Astrocyte (in vitro differentiated cells and primary cell): ENCODE data around the gene MED15. TPM values are rescaled to one million over a fixed set of nuclear protein-coding genes. Genes with fewer than 3 reads are reported as not detected.

Source experiments
- DNase-seq: peaks from one replicate; pipeline ENCODE4 v3.0.0-alpha.2; 2010; ENCODE audit warnings: low read depth
- FAIRE-seq: peaks from 2 replicates; lab custom pipeline; 2011; peaks lifted over from hg19 to GRCh38; lab: Jason Lieb, UNC
- H2AFZ ChIP-seq: 2 replicates; pipeline ENCODE4 v1.6.0; 2012; ENCODE audit warnings: low read depth, low read length, inconsistent platforms
- H3K27ac ChIP-seq: 2 replicates; pipeline ENCODE4 v1.5.1; 2011; ENCODE audit warnings: low read depth, low read length, inconsistent platforms
- H3K27me3 ChIP-seq: 2 replicates; pipeline ENCODE4 v1.6.0; 2011; ENCODE audit warnings: low read length, inconsistent platforms; ENCODE audit not compliant: insufficient read depth
- H3K36me3 ChIP-seq: 2 replicates; pipeline ENCODE4 v1.5.1; 2011; ENCODE audit warnings: low read length, inconsistent platforms; ENCODE audit not compliant: insufficient read depth
- H3K4me1 ChIP-seq: 2 replicates; pipeline ENCODE4 v1.5.1; 2011; ENCODE audit warnings: low read length, inconsistent platforms; ENCODE audit not compliant: insufficient read depth
- H3K4me2 ChIP-seq: 2 replicates; pipeline ENCODE4 v1.6.0; 2012; ENCODE audit warnings: low read length, inconsistent platforms
- H3K4me3 ChIP-seq: 2 replicates; pipeline ENCODE4 v1.5.1; 2011; ENCODE audit warnings: low read depth, mild to moderate bottlenecking, low read length, inconsistent platforms; ENCODE audit not compliant: insufficient read depth
- H3K79me2 ChIP-seq: 2 replicates; pipeline ENCODE4 v1.6.0; 2012; ENCODE audit warnings: mild to moderate bottlenecking, low read length, inconsistent platforms; ENCODE audit not compliant: insufficient read depth
- H3K9ac ChIP-seq: 2 replicates; pipeline ENCODE4 v1.6.0; 2012; ENCODE audit warnings: mild to moderate bottlenecking, low read length, inconsistent platforms
- H3K9me3 ChIP-seq: 2 replicates; pipeline ENCODE4 v1.5.1; 2012; ENCODE audit warnings: low read depth, mild to moderate bottlenecking, low read length, inconsistent platforms; ENCODE audit not compliant: insufficient read depth
- H4K20me1 ChIP-seq: 2 replicates; pipeline ENCODE4 v1.6.0; 2012; ENCODE audit warnings: low read length, inconsistent platforms; ENCODE audit not compliant: insufficient read depth
- H3K27ac Mint-ChIP-seq: one replicate; pipeline ENCODE4 v1.8.0; 2021; ENCODE audit warnings: mild to moderate bottlenecking, mixed read lengths; ENCODE audit not compliant: unreplicated experiment
- H3K27me3 Mint-ChIP-seq: one replicate; pipeline ENCODE4 v1.8.0; 2021; ENCODE audit warnings: low read depth, mixed read lengths; ENCODE audit not compliant: unreplicated experiment
- H3K36me3 Mint-ChIP-seq: one replicate; pipeline ENCODE4 v1.8.0; 2021; ENCODE audit warnings: low read depth, mixed read lengths; ENCODE audit not compliant: unreplicated experiment
- H3K4me1 Mint-ChIP-seq: one replicate; pipeline ENCODE4 v1.8.0; 2021; ENCODE audit warnings: low read depth, mixed read lengths; ENCODE audit not compliant: unreplicated experiment
- H3K4me3 Mint-ChIP-seq: one replicate; pipeline ENCODE4 v1.8.0; 2021; ENCODE audit warnings: mild to moderate bottlenecking, moderate library complexity, mixed read lengths; ENCODE audit not compliant: unreplicated experiment
- H3K9me3 Mint-ChIP-seq: one replicate; pipeline ENCODE4 v1.8.0; 2021; ENCODE audit warnings: mild to moderate bottlenecking, mixed read lengths; ENCODE audit not compliant: unreplicated experiment
- CTCF ChIP-seq: IDR thresholded peaks from 2 replicates; pipeline ENCODE4 v1.5.1; 2011; ENCODE audit warnings: low read depth, mild to moderate bottlenecking, inconsistent platforms, low read length, moderate library complexity; ENCODE audit not compliant: insufficient read depth
- EZH2 ChIP-seq: IDR thresholded peaks from 2 replicates; pipeline ENCODE4 v1.6.1; 2012; ENCODE audit warnings: mild to moderate bottlenecking, low read length, inconsistent platforms; ENCODE audit not compliant: insufficient read depth
- total RNA-seq: library from RNA; stranded (reverse); gene quantifications from 2 replicates; pipeline ENCODE4 v1.2.1, GENCODE V29; 2021

The MED15 gene
- total RNA-seq, 1 donor from 2014 or later, result 153 TPM

GRCh38 chr22:20516399-20516798, 9.0 kb downstream of the MED15 start:
- Histone ChIP-seq H3K4me1 (peaks cover 40% of the 10 kb centered on the region), H3K4me3 (no peak overlapping the region), H3K4me2 (no peak overlapping the region), H4K20me1 (peaks cover 88% of the 10 kb centered on the region), H3K9ac (no peak overlapping the region), H2AFZ (no peak overlapping the region), H3K9me3 (no peaks in the 10 kb centered on the region), H3K27me3 (no peaks in the 10 kb centered on the region), H3K79me2 (peaks cover 98% of the 10 kb centered on the region), H3K36me3 (peaks cover 16% of the 10 kb centered on the region), H3K27ac (no peak overlapping the region)
- Mint-ChIP-seq H3K36me3 (peaks cover 7% of the 10 kb centered on the region), H3K9me3 (no peaks in the 10 kb centered on the region), H3K4me1 (peaks cover 63% of the 10 kb centered on the region), H3K4me3 (no peak overlapping the region), H3K27me3 (no peaks in the 10 kb centered on the region), H3K27ac (no peak overlapping the region)
- TF ChIP-seq CTCF (no peak), EZH2 (no peak)
- DNase-seq, result no peak
- FAIRE-seq, result no peak

- FAIRE-seq (no peak), DNase-seq (no peak)
- H3K4me3 Mint-ChIP-seq, result peak overlapping the region; percentile 50
- peak overlapping the region; percentile 8 for H3K27ac ChIP-seq
- H3K27ac Mint-ChIP-seq, result peak overlapping the region; percentile 92
- H3K9ac ChIP-seq, result no peak overlapping the region
- H4K20me1 ChIP-seq, result peaks cover 86% of the 10 kb centered on the region
- H3K4me3 ChIP-seq, result no peak overlapping the region
- H3K27me3 ChIP-seq, result no peaks in the 10 kb centered on the region
- peaks cover 96% of the 10 kb centered on the region for H3K79me2 ChIP-seq
- TF ChIP-seq EZH2, result no peak
- no peak for TF ChIP-seq CTCF
- H3K4me2 ChIP-seq, result no peak overlapping the region
- no peak overlapping the region for H2AFZ ChIP-seq
- peaks cover 39% of the 10 kb centered on the region for H3K4me1 ChIP-seq
- peaks cover 7% of the 10 kb centered on the region for H3K36me3 Mint-ChIP-seq
- peaks cover 21% of the 10 kb centered on the region for H3K36me3 ChIP-seq
- H3K4me1 Mint-ChIP-seq, result peaks cover 61% of the 10 kb centered on the region
- H3K9me3 ChIP-seq, result no peaks in the 10 kb centered on the region
- no peaks in the 10 kb centered on the region for H3K9me3 Mint-ChIP-seq
- H3K27me3 Mint-ChIP-seq, result no peaks in the 10 kb centered on the region
These were observed 10.0 kb downstream of the MED15 start for GRCh38 chr22:20517422-20517821.

GRCh38 chr22:20517841-20518592, 10.6 kb downstream of the MED15 start:
- H2AFZ ChIP-seq, result no peak overlapping the region
- H3K36me3 ChIP-seq, result peaks cover 21% of the 10 kb centered on the region
- H3K9me3 Mint-ChIP-seq, result no peaks in the 10 kb centered on the region
- no peaks in the 10 kb centered on the region for H3K9me3 ChIP-seq
- H3K27ac Mint-ChIP-seq, result peak overlapping the region; percentile 47
- no peak for TF ChIP-seq CTCF
- FAIRE-seq (no peak), DNase-seq (no peak)
- H3K4me1 Mint-ChIP-seq, result peaks cover 66% of the 10 kb centered on the region
- H3K4me3 Mint-ChIP-seq, result peak overlapping the region; percentile 68
- H3K4me1 ChIP-seq, result peaks cover 45% of the 10 kb centered on the region
- H3K4me3 ChIP-seq, result no peak overlapping the region
- no peak overlapping the region for H3K4me2 ChIP-seq
- peaks cover 88% of the 10 kb centered on the region for H4K20me1 ChIP-seq
- peaks cover 8% of the 10 kb centered on the region for H3K36me3 Mint-ChIP-seq
- no peak overlapping the region for H3K9ac ChIP-seq
- peak overlapping the region; percentile 8 for H3K27ac ChIP-seq
- no peaks in the 10 kb centered on the region for H3K27me3 Mint-ChIP-seq
- H3K79me2 ChIP-seq, result peaks cover 96% of the 10 kb centered on the region
- H3K27me3 ChIP-seq, result no peaks in the 10 kb centered on the region
